Muscle layer of colon (tissue), 2 donors: Measurements from ENCODE around the gene C16orf78.
"Not testable (repeated sequence)": the region's sequence is repeated elsewhere in the genome, so short reads cannot be mapped to it uniquely, and the experiment has no call there.

Experiments used
- H3K27ac ChIP-seq: one replicate; pipeline ENCODE4 v1.7.0; 2013; ENCODE audit warnings: low read depth, mild to moderate bottlenecking, low read length, moderate library complexity
- H3K27me3 ChIP-seq, 2 donors: one replicate each; pipeline ENCODE4 v1.7.0; 2013; ENCODE audit warnings: low read length in 2 of 2, mild to moderate bottlenecking in 2 of 2; ENCODE audit not compliant: insufficient read depth in 2 of 2, control insufficient read depth in 1 of 2
- H3K36me3 ChIP-seq: one replicate; pipeline ENCODE4 v1.7.0; 2013; ENCODE audit warnings: mild to moderate bottlenecking, low read length; ENCODE audit not compliant: insufficient read depth
- H3K4me1 ChIP-seq: one replicate; pipeline ENCODE4 v1.7.0; 2013; ENCODE audit warnings: mild to moderate bottlenecking, low read length; ENCODE audit not compliant: insufficient read depth
- H3K4me3 ChIP-seq, 2 donors: one replicate each; pipeline ENCODE4 v1.7.0; 2013; ENCODE audit warnings: low read length in 2 of 2, low read depth in 1 of 2, mild to moderate bottlenecking in 1 of 2, moderate library complexity in 1 of 2
- H3K9ac ChIP-seq: one replicate; pipeline ENCODE4 v1.7.0; 2013; ENCODE audit warnings: low read length
- H3K9me3 ChIP-seq: one replicate; pipeline ENCODE4 v1.7.0; 2013; ENCODE audit warnings: mild to moderate bottlenecking, low read length
- donor health status: abdominal sarcoma.
- donor health status: Adenocarcinoma of cecum.

C16orf78 gene

GRCh38 chr16:49350265-49351095, 23.1 kb upstream of the C16orf78 start:
- Histone ChIP-seq H3K27me3 (peaks cover 3 to 17% of the 10 kb centered on the region in 2 donors), H3K9ac (no peak overlapping the region), H3K27ac (no peak overlapping the region), H3K4me1 (no peaks in the 10 kb centered on the region), H3K4me3 (no peak overlapping the region), H3K9me3 (no peaks in the 10 kb centered on the region), H3K36me3 (no peaks in the 10 kb centered on the region)

- Histone ChIP-seq H3K27ac (no peak overlapping the region), H3K9ac (no peak overlapping the region), H3K36me3 (no peaks in the 10 kb centered on the region), H3K4me3 (no peak overlapping the region), H3K4me1 (no peaks in the 10 kb centered on the region), H3K27me3 (peaks cover 3 to 17% of the 10 kb centered on the region in 2 donors), H3K9me3 (no peaks in the 10 kb centered on the region)
Measured at GRCh38 chr16:49351096-49351487, 22.5 kb upstream of the C16orf78 start.

- no peak overlapping the region for H3K27ac ChIP-seq
- no peaks in the 10 kb centered on the region for H3K4me1 ChIP-seq
- no peaks in the 10 kb centered on the region for H3K9me3 ChIP-seq
- H3K36me3 ChIP-seq, result no peaks in the 10 kb centered on the region
- H3K9ac ChIP-seq, result no peak overlapping the region
- peaks cover 3 to 17% of the 10 kb centered on the region in 2 donors for H3K27me3 ChIP-seq
- H3K4me3 ChIP-seq, result no peak overlapping the region
Measured at GRCh38 chr16:49352892-49353291, 20.7 kb upstream of the C16orf78 start.

- Histone ChIP-seq H3K27ac (no peak overlapping the region), H3K9me3 (no peaks in the 10 kb centered on the region), H3K4me1 (no peaks in the 10 kb centered on the region), H3K27me3 (peaks cover 3 to 13% of the 10 kb centered on the region in 2 donors), H3K9ac (no peak overlapping the region), H3K36me3 (no peaks in the 10 kb centered on the region), H3K4me3 (no peak overlapping the region)
Measured at GRCh38 chr16:49353680-49354079, 19.9 kb upstream of the C16orf78 start.

GRCh38 chr16:49354101-49354500, 19.5 kb upstream of the C16orf78 start:
- peaks cover 3 to 10% of the 10 kb centered on the region in 2 donors for H3K27me3 ChIP-seq
- no peaks in the 10 kb centered on the region for H3K9me3 ChIP-seq
- no peak overlapping the region for H3K9ac ChIP-seq
- H3K4me1 ChIP-seq, result no peaks in the 10 kb centered on the region
- no peaks in the 10 kb centered on the region for H3K36me3 ChIP-seq
- H3K4me3 ChIP-seq, result no peak overlapping the region
- H3K27ac ChIP-seq, result no peak overlapping the region

GRCh38 chr16:49354991-49355390, 18.6 kb upstream of the C16orf78 start:
- Histone ChIP-seq H3K36me3 (no peaks in the 10 kb centered on the region), H3K9me3 (no peaks in the 10 kb centered on the region), H3K27me3 (peaks cover 3 to 5% of the 10 kb centered on the region in 2 donors), H3K27ac (no peak overlapping the region), H3K9ac (no peak overlapping the region), H3K4me1 (no peaks in the 10 kb centered on the region), H3K4me3 (no peak overlapping the region)

- H3K27me3 ChIP-seq, result no peaks in the 10 kb centered on the region
- H3K9me3 ChIP-seq, result no peaks in the 10 kb centered on the region
- no peaks in the 10 kb centered on the region for H3K4me1 ChIP-seq
- no peak overlapping the region for H3K27ac ChIP-seq
- no peak overlapping the region for H3K4me3 ChIP-seq
- no peak overlapping the region for H3K9ac ChIP-seq
- H3K36me3 ChIP-seq, result no peaks in the 10 kb centered on the region
Measured at GRCh38 chr16:49355933-49356665, 17.5 kb upstream of the C16orf78 start.

GRCh38 chr16:49356728-49357488, 16.7 kb upstream of the C16orf78 start:
- H3K36me3 ChIP-seq, result no peaks in the 10 kb centered on the region
- no peak overlapping the region for H3K9ac ChIP-seq
- H3K9me3 ChIP-seq, result no peaks in the 10 kb centered on the region
- no peaks in the 10 kb centered on the region for H3K4me1 ChIP-seq
- no peaks in the 10 kb centered on the region for H3K27me3 ChIP-seq
- no peak overlapping the region for H3K4me3 ChIP-seq
- no peak overlapping the region for H3K27ac ChIP-seq

- Histone ChIP-seq H3K4me1 (no peaks in the 10 kb centered on the region), H3K27me3 (no peaks in the 10 kb centered on the region), H3K4me3 (no peak overlapping the region), H3K27ac (no peak overlapping the region), H3K9ac (no peak overlapping the region), H3K9me3 (no peaks in the 10 kb centered on the region), H3K36me3 (no peaks in the 10 kb centered on the region)
Measured at GRCh38 chr16:49359591-49359990, 14.0 kb upstream of the C16orf78 start.

GRCh38 chr16:49361731-49362130, 11.9 kb upstream of the C16orf78 start:
- not testable (repeated sequence) for H3K27ac ChIP-seq, H3K4me3 ChIP-seq, H3K9ac ChIP-seq, H3K9me3 ChIP-seq, H3K4me1 ChIP-seq, H3K27me3 ChIP-seq, H3K36me3 ChIP-seq

- no peak overlapping the region for H3K9ac ChIP-seq
Measured at GRCh38 chr16:49362230-49362629, 11.4 kb upstream of the C16orf78 start.

More at GRCh38 chr16:49362230-49362629, 11.4 kb upstream of the C16orf78 start:
- Histone ChIP-seq H3K27ac (no peak overlapping the region), H3K36me3 (no peaks in the 10 kb centered on the region), H3K9me3 (no peaks in the 10 kb centered on the region), H3K27me3 (no peaks in the 10 kb centered on the region), H3K4me3 (no peak overlapping the region), H3K4me1 (no peaks in the 10 kb centered on the region)
